Measurements from ENCODE around the gene CD300LD. TPM values are rescaled to one million over a fixed set of nuclear protein-coding genes. Genes with fewer than 3 reads are reported as not detected.
"Not testable (repeated sequence)": the region's sequence is repeated elsewhere in the genome, so short reads cannot be mapped to it uniquely, and the experiment has no call there.

CD300LD gene
- total RNA-seq (not detected), total RNA-seq (0 reads per million in 2 donors)

GRCh38 chr17:74592087-74592990, at the start of gene CD300LD:
TSS of gene CD300LD (minus strand) at chr17:74592283. CDS start at chr17:74592202, 81 bp downstream.
- H3K36me3 Mint-ChIP-seq (ENCODE audit: low read depth), result peaks cover 3% of the 10 kb centered on the region
- ATAC-seq (no peak), DNase-seq (no peak)
- peaks cover 3% of the 10 kb centered on the region for H3K4me1 Mint-ChIP-seq
- H3K4me3 Mint-ChIP-seq, result no peak within 1 kb of the TSS
- H3K27ac Mint-ChIP-seq, result no peak within 1 kb of the TSS
- peaks cover 55% of the 10 kb centered on the region for H3K27me3 Mint-ChIP-seq
- no peaks in the 10 kb centered on the region for H3K9me3 ChIP-seq (ENCODE audit: control insufficient read depth, low read length, poor library complexity, severe bottlenecking)

- Mint-ChIP-seq H3K36me3 (ENCODE audit: low read depth) (peaks cover 5% of the 10 kb centered on the region), H3K4me1 (peaks cover 8% of the 10 kb centered on the region), H3K27me3 (peaks cover 66% of the 10 kb centered on the region), H3K27ac (peak overlapping the region; percentile 54), H3K4me3 (no peak overlapping the region)
- no peak for ATAC-seq
- no peak for DNase-seq
- no peaks in the 10 kb centered on the region for H3K9me3 ChIP-seq (ENCODE audit: control insufficient read depth, low read length, poor library complexity, severe bottlenecking)
These were observed 49.3 kb upstream of the CD300LD start for GRCh38 chr17:74641224-74641957.

GRCh38 chr17:74639704-74640151, 47.6 kb upstream of the CD300LD start:
- Mint-ChIP-seq H3K36me3 (ENCODE audit: low read depth) (peaks cover 5% of the 10 kb centered on the region), H3K27me3 (peaks cover 63% of the 10 kb centered on the region), H3K4me1 (peaks cover 6% of the 10 kb centered on the region), H3K27ac (no peak overlapping the region), H3K4me3 (peak overlapping the region; percentile 52)
- no peaks in the 10 kb centered on the region for H3K9me3 ChIP-seq (ENCODE audit: control insufficient read depth, low read length, poor library complexity, severe bottlenecking)
- ATAC-seq (peak; percentile 28), DNase-seq (no peak)

- Mint-ChIP-seq H3K4me3 (no peak overlapping the region), H3K27ac (no peak overlapping the region), H3K4me1 (peaks cover 6% of the 10 kb centered on the region), H3K27me3 (peaks cover 59% of the 10 kb centered on the region), H3K36me3 (ENCODE audit: low read depth) (peaks cover 2% of the 10 kb centered on the region)
- DNase-seq (no peak), ATAC-seq (no peak)
- no peaks in the 10 kb centered on the region for H3K9me3 ChIP-seq (ENCODE audit: control insufficient read depth, low read length, poor library complexity, severe bottlenecking)
These were observed 45.8 kb upstream of the CD300LD start for GRCh38 chr17:74637926-74638325.

- DNase-seq, result no peak
- H3K9me3 ChIP-seq (ENCODE audit: control insufficient read depth, low read length, poor library complexity, severe bottlenecking), result no peaks in the 10 kb centered on the region
- peaks cover 7% of the 10 kb centered on the region for H3K4me1 Mint-ChIP-seq
- H3K27me3 Mint-ChIP-seq, result peaks cover 55% of the 10 kb centered on the region
- no peak overlapping the region for H3K4me3 Mint-ChIP-seq
- no peak overlapping the region for H3K27ac Mint-ChIP-seq
- H3K36me3 Mint-ChIP-seq (ENCODE audit: low read depth), result peaks cover 3% of the 10 kb centered on the region
- no peak for ATAC-seq
These were observed 45.2 kb upstream of the CD300LD start for GRCh38 chr17:74637265-74637664.

- not testable (repeated sequence) for H3K4me3 Mint-ChIP-seq; ATAC-seq; H3K27ac Mint-ChIP-seq; DNase-seq; H3K9me3 ChIP-seq (ENCODE audit: control insufficient read depth, low read length, poor library complexity, severe bottlenecking); H3K36me3 Mint-ChIP-seq (ENCODE audit: low read depth)
- H3K4me1 Mint-ChIP-seq, result peaks cover 13% of the 10 kb centered on the region
- H3K27me3 Mint-ChIP-seq, result peaks cover 54% of the 10 kb centered on the region
These were observed 44.5 kb upstream of the CD300LD start for GRCh38 chr17:74636541-74637085.

- Mint-ChIP-seq H3K36me3 (ENCODE audit: low read depth) (peaks cover 2% of the 10 kb centered on the region), H3K27ac (no peak overlapping the region), H3K27me3 (peaks cover 49% of the 10 kb centered on the region), H3K4me1 (peaks cover 13% of the 10 kb centered on the region), H3K4me3 (no peak overlapping the region)
- ATAC-seq, result no peak
- DNase-seq, result no peak
- H3K9me3 ChIP-seq (ENCODE audit: control insufficient read depth, low read length, poor library complexity, severe bottlenecking), result no peaks in the 10 kb centered on the region
These were observed 43.3 kb upstream of the CD300LD start for GRCh38 chr17:74635418-74635817.

- no peak overlapping the region for H3K27ac Mint-ChIP-seq
- peaks cover 2% of the 10 kb centered on the region for H3K36me3 Mint-ChIP-seq (ENCODE audit: low read depth)
- ATAC-seq (no peak), DNase-seq (no peak)
- H3K4me1 Mint-ChIP-seq, result peaks cover 9% of the 10 kb centered on the region
- no peak overlapping the region for H3K4me3 Mint-ChIP-seq
- no peaks in the 10 kb centered on the region for H3K9me3 ChIP-seq (ENCODE audit: control insufficient read depth, low read length, poor library complexity, severe bottlenecking)
- peaks cover 44% of the 10 kb centered on the region for H3K27me3 Mint-ChIP-seq
These were observed 41.2 kb upstream of the CD300LD start for GRCh38 chr17:74633326-74633725.

- Mint-ChIP-seq H3K4me3 (no peak overlapping the region), H3K36me3 (ENCODE audit: low read depth) (peaks cover 2% of the 10 kb centered on the region), H3K27me3 (peaks cover 50% of the 10 kb centered on the region), H3K4me1 (peaks cover 9% of the 10 kb centered on the region), H3K27ac (no peak overlapping the region)
- no peaks in the 10 kb centered on the region for H3K9me3 ChIP-seq (ENCODE audit: control insufficient read depth, low read length, poor library complexity, severe bottlenecking)
- DNase-seq, result no peak
- ATAC-seq, result no peak
These were observed 40.5 kb upstream of the CD300LD start for GRCh38 chr17:74632617-74633016.

- H3K9me3 ChIP-seq (ENCODE audit: control insufficient read depth, low read length, poor library complexity, severe bottlenecking), result no peaks in the 10 kb centered on the region
- peak; percentile 37 for ATAC-seq
- no peak for DNase-seq
- no peak overlapping the region for H3K27ac Mint-ChIP-seq
- peaks cover 9% of the 10 kb centered on the region for H3K4me1 Mint-ChIP-seq
- peaks cover 57% of the 10 kb centered on the region for H3K27me3 Mint-ChIP-seq
- no peak overlapping the region for H3K4me3 Mint-ChIP-seq
- H3K36me3 Mint-ChIP-seq (ENCODE audit: low read depth), result peaks cover 2% of the 10 kb centered on the region
These were observed 39.7 kb upstream of the CD300LD start for GRCh38 chr17:74631468-74632450.

GRCh38 chr17:74630251-74630650, 38.2 kb upstream of the CD300LD start:
- H3K36me3 Mint-ChIP-seq (ENCODE audit: low read depth); DNase-seq; H3K4me1 Mint-ChIP-seq; H3K9me3 ChIP-seq (ENCODE audit: control insufficient read depth, low read length, poor library complexity, severe bottlenecking); ATAC-seq; H3K4me3 Mint-ChIP-seq; H3K27ac Mint-ChIP-seq: not testable (repeated sequence)
- peaks cover 58% of the 10 kb centered on the region for H3K27me3 Mint-ChIP-seq

- H3K36me3 Mint-ChIP-seq (ENCODE audit: low read depth), result peaks cover 4% of the 10 kb centered on the region
- no peak overlapping the region for H3K4me3 Mint-ChIP-seq
- no peaks in the 10 kb centered on the region for H3K9me3 ChIP-seq (ENCODE audit: control insufficient read depth, low read length, poor library complexity, severe bottlenecking)
- no peak overlapping the region for H3K27ac Mint-ChIP-seq
- peaks cover 2% of the 10 kb centered on the region for H3K4me1 Mint-ChIP-seq
- DNase-seq (no peak), ATAC-seq (no peak)
- peaks cover 75% of the 10 kb centered on the region for H3K27me3 Mint-ChIP-seq
These were observed 33.6 kb upstream of the CD300LD start for GRCh38 chr17:74625661-74626060.
